NT2/D1 (cell line): ENCODE measurements around the gene PKP4.

Experiments
- SUZ12 ChIP-seq: IDR thresholded peaks from 2 replicates; pipeline ENCODE4 v1.6.1; 2011; ENCODE audit not compliant: insufficient read length, insufficient read depth; ENCODE audit errors: extremely low read depth
- YY1 ChIP-seq: IDR thresholded peaks from 2 replicates; pipeline ENCODE4 v1.6.1; 2011; ENCODE audit not compliant: insufficient read length, insufficient read depth
- ZNF274 ChIP-seq: IDR thresholded peaks from 2 replicates; pipeline ENCODE4 v1.6.1; 2011; ENCODE audit warnings: mild to moderate bottlenecking, low read depth, low read length

DNA sequence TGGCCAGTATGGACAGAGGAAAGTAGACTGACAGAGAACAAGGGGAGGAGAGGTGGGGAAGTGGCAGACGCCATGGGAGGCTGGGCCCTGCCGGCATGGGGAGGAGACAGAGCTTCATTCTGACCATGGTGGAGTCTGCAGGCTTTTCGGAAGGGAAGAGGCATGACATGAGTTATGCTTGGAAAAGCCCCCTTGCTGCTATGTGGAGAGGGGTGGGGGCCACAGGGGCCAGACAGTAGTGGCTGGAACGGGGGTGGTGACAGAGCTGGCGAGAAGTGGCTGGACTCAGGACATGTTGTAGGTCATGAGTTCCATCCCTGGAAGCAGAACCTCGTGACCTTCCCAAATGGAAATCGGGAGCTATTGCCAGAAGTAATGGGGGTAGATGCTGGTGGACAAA lies 271.7 kb downstream of the PKP4 start:
- TF ChIP-seq ZNF274 (no peak), SUZ12 (no peak), YY1 (no peak)
